GM12875 (cell line): ENCODE measurements around the gene RPA1.

Source experiments
- H3K4me3 ChIP-seq: one replicate; pipeline ENCODE4 v1.5.1; 2011; ENCODE audit warnings: low read depth, low read length, control low read depth
- CTCF ChIP-seq: IDR thresholded peaks from 2 replicates; pipeline ENCODE4 v1.5.1; 2011; ENCODE audit warnings: low read depth, mild to moderate bottlenecking, control low read depth, inconsistent platforms, low read length, moderate library complexity, borderline replicate concordance; ENCODE audit not compliant: insufficient read depth

The RPA1 gene

GRCh38 chr17:1916963-1917715, 87.3 kb downstream of the RPA1 start:
- no peak for TF ChIP-seq CTCF
- no peak overlapping the region for H3K4me3 ChIP-seq

GRCh38 chr17:1918346-1919162, 88.7 kb downstream of the RPA1 start:
- H3K4me3 ChIP-seq, result no peak overlapping the region
- no peak for TF ChIP-seq CTCF

GRCh38 chr17:1919201-1919600, 89.4 kb downstream of the RPA1 start:
- no peak for TF ChIP-seq CTCF
- no peak overlapping the region for H3K4me3 ChIP-seq

- TF ChIP-seq CTCF, result no peak
- H3K4me3 ChIP-seq, result no peak overlapping the region
Observed at GRCh38 chr17:1920948-1921351, 91.1 kb downstream of the RPA1 start.

GRCh38 chr17:1928976-1929375, 99.2 kb downstream of the RPA1 start:
- no peak overlapping the region for H3K4me3 ChIP-seq
- TF ChIP-seq CTCF, result no peak

- no peak overlapping the region for H3K4me3 ChIP-seq
Observed at GRCh38 chr17:1930337-1930645, 100.5 kb downstream of the RPA1 start.

More at GRCh38 chr17:1930337-1930645, 100.5 kb downstream of the RPA1 start:
- no peak for TF ChIP-seq CTCF
